Measurements from ENCODE around the gene ROBO1. TPM values are rescaled to one million over a fixed set of nuclear protein-coding genes. Genes with fewer than 3 reads are reported as not detected.

The ROBO1 gene
- total and polyA plus RNA-seq, 2 of the 13 experiments (the other 11 are each of a cell fraction or from before 2014, with no cell fraction given) = 52.2 to 71.0 TPM

DNA sequence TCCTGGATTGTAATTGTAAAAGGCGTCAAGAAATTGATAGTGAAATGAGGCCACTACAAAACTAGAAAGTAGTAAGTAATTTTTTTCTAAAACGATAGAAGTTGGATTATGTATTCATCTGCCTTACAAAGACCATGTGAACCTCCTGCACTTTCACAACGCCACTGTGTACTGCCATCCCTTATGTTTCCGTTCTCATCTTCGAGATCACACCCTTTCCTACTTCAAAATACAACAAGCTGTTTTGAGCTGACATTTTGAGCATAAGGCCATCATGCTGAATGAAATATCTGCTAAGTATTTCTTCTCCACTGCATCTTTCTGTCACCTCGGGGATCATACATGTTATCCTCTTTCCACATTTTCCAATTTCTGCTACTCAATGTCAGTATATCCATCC is 885.5 kb downstream of the ROBO1 start (continued):
- no peak for TF ChIP-seq ZNF441 (CRISPR knock-in tag; IDR thresholded peaks at IDR 0.05; ENCODE audit: borderline replicate concordance)
- no peak for TF ChIP-seq ZNF589 (CRISPR knock-in tag; conservative IDR thresholded peaks at IDR 0.05)
- TF ChIP-seq NFYC (CRISPR knock-in tag; IDR thresholded peaks at IDR 0.05) = no peak
- no peak for TF ChIP-seq ZBTB8A (CRISPR knock-in tag; IDR thresholded peaks at IDR 0.05; ENCODE audit: borderline replicate concordance, low read depth)
- no peak for TF ChIP-seq ZNF607 (CRISPR knock-in tag; IDR thresholded peaks at IDR 0.05; ENCODE audit: borderline replicate concordance)
- no peak for TF ChIP-seq NFE2 (CRISPR knock-in tag; IDR thresholded peaks at IDR 0.05)

DNA sequence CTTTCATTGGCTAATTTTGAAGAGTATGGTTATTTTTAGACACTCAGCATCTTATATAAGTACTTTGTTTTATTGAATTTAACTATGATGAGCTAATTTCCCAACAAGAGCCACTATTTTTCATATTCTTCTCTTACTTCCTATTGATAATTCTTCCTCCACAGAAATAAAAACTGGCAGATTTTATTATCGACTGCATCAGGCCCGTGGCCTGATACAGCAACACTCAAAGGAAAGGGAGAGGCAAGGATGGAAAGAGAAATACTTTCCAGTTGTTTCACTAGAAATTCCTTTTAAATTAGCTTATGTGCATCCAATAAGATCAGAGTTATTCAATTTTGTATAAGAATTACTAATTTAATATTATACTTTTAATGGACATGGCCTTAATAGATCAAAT is 886.3 kb downstream of the ROBO1 start:
- Histone ChIP-seq H3K27ac (ENCODE audit: extremely low read length, insufficient read depth, low read length) (no peak overlapping the region), H3K9me3 (ENCODE audit: low read length) (no peaks in the 10 kb centered on the region), H4K20me1 (ENCODE audit: insufficient read depth, low read length) (no peaks in the 10 kb centered on the region; the same call in 1 of the 2 replicates), H3K4me2 (ENCODE audit: low read depth, low read length) (no peak overlapping the region), H3K27me3 (ENCODE audit: control insufficient read depth in 1 of 2, insufficient read depth in 2 of 2, low read length in 2 of 2) (no peaks in the 10 kb centered on the region), H3K36me3 (replicated peaks in 1 of 2; ENCODE audit: control insufficient read depth in 1 of 2, insufficient read depth in 2 of 2, low read length in 2 of 2) (no peaks in the 10 kb centered on the region), H3K4me3 (replicated peaks in 1 of 3; ENCODE audit: insufficient read depth in 1 of 3, low read depth in 2 of 3, low read length in 3 of 3) (no peak overlapping the region), H3K79me2 (ENCODE audit: insufficient read depth, low read length) (peaks cover 71% of the 10 kb centered on the region), H2AFZ (ENCODE audit: low read length) (no peak overlapping the region), H3K4me1 (ENCODE audit: insufficient read depth, low read length) (peaks cover 60% of the 10 kb centered on the region), H3K9ac (ENCODE audit: insufficient read depth, low read depth, low read length) (no peak overlapping the region)
- in situ Hi-C loops (cut with HindIII; ENCODE audit: extremely low pct_ligation_motif_present, low pct_unique_long_range_greater_than_20kb) = no loop called here
- DNase-seq (ENCODE audit: low spot score) = no peak
- no peak for FAIRE-seq
- no peak for ATAC-seq
- BruUV-seq (replicated peaks) = no TSS peak
- WGBS (ENCODE audit: low lambda C conversion rate) = 96% methylated on average over 2 of the region's 2 CpGs
- ChIA-PET CTCF (ENCODE audit: low intra/inter-chr PET ratio, low total read pairs) (no interaction called here), POLR2A (no interaction called here)
- intact Hi-C loops (cut with micrococcal nuclease; ENCODE audit: unreplicated experiment) = no loop called here
- TF ChIP-seq ATF7-NPFF (CRISPR knock-in tag; IDR thresholded peaks at IDR 0.05; ENCODE audit: low read depth) (no peak), FOXA3 (CRISPR knock-in tag; IDR thresholded peaks at IDR 0.05) (no peak), ZNF33B (CRISPR knock-in tag; IDR thresholded peaks at IDR 0.05) (no peak), HES4 (CRISPR knock-in tag; IDR thresholded peaks at IDR 0.05; ENCODE audit: borderline replicate concordance) (no peak), ZBTB7B (CRISPR knock-in tag; IDR thresholded peaks at IDR 0.05) (no peak), ZNF329 (CRISPR knock-in tag; IDR thresholded peaks at IDR 0.05; ENCODE audit: low read depth) (no peak), KLF9 (CRISPR knock-in tag; IDR thresholded peaks at IDR 0.05; ENCODE audit: low read depth) (no peak), ZNF34 (CRISPR knock-in tag; IDR thresholded peaks at IDR 0.05; ENCODE audit: borderline replicate concordance) (no peak), ZNF12 (CRISPR knock-in tag; IDR thresholded peaks at IDR 0.05) (no peak), ETV6 (CRISPR knock-in tag; conservative IDR thresholded peaks at IDR 0.05) (no peak)
- TF ChIP-seq, protein P1, sequence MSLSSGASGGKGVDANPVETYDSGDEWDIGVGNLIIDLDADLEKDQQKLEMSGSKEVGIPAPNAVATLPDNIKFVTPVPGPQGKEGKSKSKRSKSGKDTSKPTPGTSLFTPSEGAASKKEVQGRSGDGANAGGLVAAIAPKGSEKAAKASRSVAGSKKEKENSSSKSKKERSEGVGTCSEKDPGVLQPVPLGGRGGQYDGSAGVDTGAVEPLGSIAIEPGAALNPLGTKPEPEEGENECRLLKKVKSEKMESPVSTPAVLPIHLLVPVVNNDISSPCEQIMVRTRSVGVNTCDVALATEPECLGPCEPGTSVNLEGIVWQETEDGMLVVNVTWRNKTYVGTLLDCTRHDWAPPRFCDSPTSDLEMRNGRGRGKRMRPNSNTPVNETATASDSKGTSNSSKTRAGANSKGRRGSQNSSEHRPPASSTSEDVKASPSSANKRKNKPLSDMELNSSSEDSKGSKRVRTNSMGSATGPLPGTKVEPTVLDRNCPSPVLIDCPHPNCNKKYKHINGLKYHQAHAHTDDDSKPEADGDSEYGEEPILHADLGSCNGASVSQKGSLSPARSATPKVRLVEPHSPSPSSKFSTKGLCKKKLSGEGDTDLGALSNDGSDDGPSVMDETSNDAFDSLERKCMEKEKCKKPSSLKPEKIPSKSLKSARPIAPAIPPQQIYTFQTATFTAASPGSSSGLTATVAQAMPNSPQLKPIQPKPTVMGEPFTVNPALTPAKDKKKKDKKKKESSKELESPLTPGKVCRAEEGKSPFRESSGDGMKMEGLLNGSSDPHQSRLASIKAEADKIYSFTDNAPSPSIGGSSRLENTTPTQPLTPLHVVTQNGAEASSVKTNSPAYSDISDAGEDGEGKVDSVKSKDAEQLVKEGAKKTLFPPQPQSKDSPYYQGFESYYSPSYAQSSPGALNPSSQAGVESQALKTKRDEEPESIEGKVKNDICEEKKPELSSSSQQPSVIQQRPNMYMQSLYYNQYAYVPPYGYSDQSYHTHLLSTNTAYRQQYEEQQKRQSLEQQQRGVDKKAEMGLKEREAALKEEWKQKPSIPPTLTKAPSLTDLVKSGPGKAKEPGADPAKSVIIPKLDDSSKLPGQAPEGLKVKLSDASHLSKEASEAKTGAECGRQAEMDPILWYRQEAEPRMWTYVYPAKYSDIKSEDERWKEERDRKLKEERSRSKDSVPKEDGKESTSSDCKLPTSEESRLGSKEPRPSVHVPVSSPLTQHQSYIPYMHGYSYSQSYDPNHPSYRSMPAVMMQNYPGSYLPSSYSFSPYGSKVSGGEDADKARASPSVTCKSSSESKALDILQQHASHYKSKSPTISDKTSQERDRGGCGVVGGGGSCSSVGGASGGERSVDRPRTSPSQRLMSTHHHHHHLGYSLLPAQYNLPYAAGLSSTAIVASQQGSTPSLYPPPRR (CRISPR knock-in tag; IDR thresholded peaks at IDR 0.05; ENCODE audit: borderline replicate concordance) = no peak
- TF ChIP-seq, protein P2, sequence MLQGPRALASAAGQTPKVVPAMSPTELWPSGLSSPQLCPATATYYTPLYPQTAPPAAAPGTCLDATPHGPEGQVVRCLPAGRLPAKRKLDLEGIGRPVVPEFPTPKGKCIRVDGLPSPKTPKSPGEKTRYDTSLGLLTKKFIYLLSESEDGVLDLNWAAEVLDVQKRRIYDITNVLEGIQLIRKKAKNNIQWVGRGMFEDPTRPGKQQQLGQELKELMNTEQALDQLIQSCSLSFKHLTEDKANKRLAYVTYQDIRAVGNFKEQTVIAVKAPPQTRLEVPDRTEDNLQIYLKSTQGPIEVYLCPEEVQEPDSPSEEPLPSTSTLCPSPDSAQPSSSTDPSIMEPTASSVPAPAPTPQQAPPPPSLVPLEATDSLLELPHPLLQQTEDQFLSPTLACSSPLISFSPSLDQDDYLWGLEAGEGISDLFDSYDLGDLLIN (CRISPR knock-in tag; IDR thresholded peaks at IDR 0.05; ENCODE audit: borderline replicate concordance) = no peak
- TF ChIP-seq, protein P3, sequence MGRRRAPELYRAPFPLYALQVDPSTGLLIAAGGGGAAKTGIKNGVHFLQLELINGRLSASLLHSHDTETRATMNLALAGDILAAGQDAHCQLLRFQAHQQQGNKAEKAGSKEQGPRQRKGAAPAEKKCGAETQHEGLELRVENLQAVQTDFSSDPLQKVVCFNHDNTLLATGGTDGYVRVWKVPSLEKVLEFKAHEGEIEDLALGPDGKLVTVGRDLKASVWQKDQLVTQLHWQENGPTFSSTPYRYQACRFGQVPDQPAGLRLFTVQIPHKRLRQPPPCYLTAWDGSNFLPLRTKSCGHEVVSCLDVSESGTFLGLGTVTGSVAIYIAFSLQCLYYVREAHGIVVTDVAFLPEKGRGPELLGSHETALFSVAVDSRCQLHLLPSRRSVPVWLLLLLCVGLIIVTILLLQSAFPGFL (CRISPR knock-in tag; IDR thresholded peaks at IDR 0.05) = no peak
